HPDE6-E6E7 (cell line): ENCODE data around the gene PLD1.
A peak's percentile ranks its signal among the peaks of the same experiment; 100 is the strongest.
"Not testable (repeated sequence)": the region's sequence is repeated elsewhere in the genome, so short reads cannot be mapped to it uniquely, and the experiment has no call there.

Source experiments
- DNase-seq: peaks from one replicate; pipeline ENCODE4 v3.0.0; 2011; ENCODE audit warnings: missing footprints; ENCODE audit errors: extremely low spot score

The PLD1 gene

GRCh38 chr3:171770689-171771620, 39.3 kb downstream of the PLD1 start:
- DNase-seq = peak; percentile 78

GRCh38 chr3:171769461-171769860, 40.8 kb downstream of the PLD1 start:
- DNase-seq = no peak

- DNase-seq = no peak
Observed at GRCh38 chr3:171768986-171769385, 41.3 kb downstream of the PLD1 start.

- no peak for DNase-seq
Observed at GRCh38 chr3:171768281-171768900, 41.9 kb downstream of the PLD1 start.

- DNase-seq = no peak
Observed at GRCh38 chr3:171765511-171765887, 44.8 kb downstream of the PLD1 start.

GRCh38 chr3:171763392-171763791, 46.9 kb downstream of the PLD1 start:
- no peak for DNase-seq

- DNase-seq = no peak
Observed at GRCh38 chr3:171760477-171760876, 49.8 kb downstream of the PLD1 start.

GRCh38 chr3:171758109-171758508, 52.2 kb downstream of the PLD1 start:
- no peak for DNase-seq

- no peak for DNase-seq
Observed at GRCh38 chr3:171757361-171758034, 52.8 kb downstream of the PLD1 start.

- DNase-seq = no peak
Observed at GRCh38 chr3:171755656-171756055, 54.6 kb downstream of the PLD1 start.

- no peak for DNase-seq
Observed at GRCh38 chr3:171755015-171755589, 55.2 kb downstream of the PLD1 start.

GRCh38 chr3:171753665-171754408, 56.4 kb downstream of the PLD1 start:
- DNase-seq = peak; percentile 65

- DNase-seq = peak; percentile 88
Observed at GRCh38 chr3:171753025-171753472, 57.2 kb downstream of the PLD1 start.

- no peak for DNase-seq
Observed at GRCh38 chr3:171752329-171752728, 58.0 kb downstream of the PLD1 start.

- DNase-seq = no peak
Observed at GRCh38 chr3:171749124-171749523, 61.2 kb downstream of the PLD1 start.

GRCh38 chr3:171748064-171748924, 62.0 kb downstream of the PLD1 start:
- no peak for DNase-seq

GRCh38 chr3:171747223-171747920, 62.9 kb downstream of the PLD1 start:
- DNase-seq = no peak

- not testable (repeated sequence) for DNase-seq
Observed at GRCh38 chr3:171746320-171747222, 63.7 kb downstream of the PLD1 start.
